HepG2 (cell line): Measurements from ENCODE around the gene SLC35B1. TPM values are rescaled to one million over a fixed set of nuclear protein-coding genes. Genes with fewer than 3 reads are reported as not detected.

Experiments
- EP300 ChIP-seq, 3 experiments: sonication (generic) in 1 of 3; formaldehyde crosslinking in 1 of 3; IDR thresholded peaks; 2 replicates each; pipeline versions ENCODE4 v1.5.1 to v1.6.1; 2011 to 2020; ENCODE audit warnings: low read depth in 2 of 3, low read length in 2 of 3, borderline replicate concordance in 1 of 3, improper control_type of control experiment in 1 of 3, mild to moderate bottlenecking in 1 of 3, missing genetic modification reagents in 1 of 3, moderate library complexity in 1 of 3
- HNF1B ChIP-seq: sonication (generic); formaldehyde crosslinking; IDR thresholded peaks from 2 replicates; pipeline ENCODE4 v1.5.1; 2020; ENCODE audit warnings: mild to moderate bottlenecking, moderate library complexity, missing genetic modification reagents
- LBX2 ChIP-seq: sonication (generic); formaldehyde crosslinking; IDR thresholded peaks from 2 replicates; pipeline ENCODE4 v1.5.0; 2020; ENCODE audit warnings: missing genetic modification reagents, mild to moderate bottlenecking, borderline replicate concordance
- NFRKB ChIP-seq: fragments of 450-650 bp; IDR thresholded peaks from 2 replicates; pipeline ENCODE4 v1.6.1; 2017
- NR2F2 ChIP-seq: IDR thresholded peaks from 2 replicates; pipeline ENCODE4 v1.6.1; 2012; ENCODE audit warnings: low read depth, inconsistent platforms, borderline replicate concordance
- PBX2 ChIP-seq: IDR thresholded peaks from 2 replicates; pipeline ENCODE4 v1.6.1; 2016; ENCODE audit warnings: control low read depth
- ZNF329 ChIP-seq: sonication (generic); formaldehyde crosslinking; IDR thresholded peaks from 2 replicates; pipeline ENCODE4 v1.9.0; 2021; ENCODE audit warnings: low read depth, mild to moderate bottlenecking, missing genetic modification reagents
- ZNF430 ChIP-seq: sonication (generic); formaldehyde crosslinking; IDR thresholded peaks from 2 replicates; pipeline ENCODE4 v1.9.0; 2021; ENCODE audit warnings: mild to moderate bottlenecking, missing genetic modification reagents
- ZNF441 ChIP-seq: sonication (generic); formaldehyde crosslinking; IDR thresholded peaks from 2 replicates; pipeline ENCODE4 v1.7.0; 2021; ENCODE audit warnings: missing genetic modification reagents, borderline replicate concordance
- ZNF547 ChIP-seq: sonication (generic); formaldehyde crosslinking; IDR thresholded peaks from 2 replicates; pipeline ENCODE4 v1.5.1; 2020; ENCODE audit warnings: mild to moderate bottlenecking, missing genetic modification reagents
- ZSCAN20 ChIP-seq: sonication (generic); formaldehyde crosslinking; IDR thresholded peaks from 2 replicates; pipeline ENCODE4 v1.4.0; 2020; ENCODE audit warnings: missing genetic modification reagents, mild to moderate bottlenecking, borderline replicate concordance
- polyA plus RNA-seq, 8 experiments: library from polyadenylated mRNA; depleted of rRNA in 3 of 8; stranded (reverse) in 7 of 8; unstranded in 1 of 8; fragments of >200 nt; fragmentation: Illumina TruSeq in 4 of 8; extraction: Trizol in 4 of 8; gene quantifications; 2 replicates each; pipeline versions ENCODE4 v1.2.1 to v1.2.3, GENCODE V29; 2011 to 2016; ENCODE audit warnings: low read depth in 4 of 8, missing spikeins in 1 of 8, mixed read lengths in 1 of 8; ENCODE audit not compliant: insufficient read depth in 1 of 8
- total RNA-seq, 5 experiments: library from RNA; depleted of rRNA; stranded (reverse); fragments of >200 nt; fragmentation: Illumina TruSeq; extraction: Trizol; gene quantifications; 2 replicates each; pipeline ENCODE4 v1.2.3, GENCODE V29; 2016; ENCODE audit warnings: low read depth in 1 of 5
- TF ChIP-seq, protein P1 (sequence below): sonication (generic); formaldehyde crosslinking; IDR thresholded peaks from 2 replicates; pipeline ENCODE4 v1.5.1; 2020; ENCODE audit warnings: mild to moderate bottlenecking, missing genetic modification reagents, borderline replicate concordance
- TF ChIP-seq, protein P2 (sequence below): sonication (generic); formaldehyde crosslinking; IDR thresholded peaks from 2 replicates; pipeline ENCODE4 v1.4.0; 2020; ENCODE audit warnings: missing genetic modification reagents, borderline replicate concordance

The SLC35B1 gene
- total and polyA plus RNA-seq, 2 of the 13 experiments (the other 11 are each of a cell fraction or from before 2014, with no cell fraction given) = 99.6 to 113 TPM

DNA sequence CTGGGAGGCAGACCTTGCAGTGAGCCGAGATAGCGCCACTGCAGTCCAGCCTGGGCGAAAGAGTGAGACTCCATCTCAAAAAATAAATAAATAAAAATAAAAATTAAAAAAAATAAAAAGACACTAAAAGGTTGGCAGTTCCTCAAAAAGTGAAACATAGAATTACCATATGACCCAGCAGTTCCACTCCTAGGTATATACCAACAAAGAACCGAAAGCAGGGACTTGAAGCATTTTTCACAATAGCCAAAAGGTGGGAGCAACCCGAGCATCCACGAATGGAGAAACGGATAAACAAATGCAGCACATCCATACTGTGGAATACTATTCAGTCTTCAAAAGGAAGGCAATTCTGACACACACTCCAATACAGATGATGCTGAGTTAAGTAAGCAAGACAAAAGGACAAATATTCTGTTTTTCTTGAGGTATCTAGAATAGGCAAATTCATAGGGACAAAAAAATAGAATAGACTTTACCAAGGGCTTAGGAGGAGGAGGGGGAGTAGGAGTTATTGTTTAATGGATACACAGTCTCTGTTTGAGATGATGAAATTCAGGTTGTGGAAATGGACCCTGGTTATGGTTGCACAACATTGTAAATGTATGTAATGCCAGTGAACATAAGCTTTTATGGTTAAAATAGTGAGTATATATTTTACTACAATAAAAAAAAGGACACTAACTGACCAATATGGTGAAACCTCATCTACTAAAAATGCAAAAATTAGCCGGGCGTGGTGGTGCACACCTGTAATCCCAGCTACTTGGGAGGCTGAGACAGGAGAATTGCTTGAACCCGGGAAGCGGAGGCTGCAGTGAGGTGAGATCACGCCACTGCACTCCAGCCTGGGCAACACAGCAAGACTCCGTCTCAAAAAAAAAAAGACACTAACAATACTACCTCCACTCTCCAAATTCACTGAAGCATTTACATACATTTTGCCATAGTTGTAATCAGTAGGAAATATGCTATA is 27.0 kb upstream of the SLC35B1 start (continued):
- TF ChIP-seq, protein P1, sequence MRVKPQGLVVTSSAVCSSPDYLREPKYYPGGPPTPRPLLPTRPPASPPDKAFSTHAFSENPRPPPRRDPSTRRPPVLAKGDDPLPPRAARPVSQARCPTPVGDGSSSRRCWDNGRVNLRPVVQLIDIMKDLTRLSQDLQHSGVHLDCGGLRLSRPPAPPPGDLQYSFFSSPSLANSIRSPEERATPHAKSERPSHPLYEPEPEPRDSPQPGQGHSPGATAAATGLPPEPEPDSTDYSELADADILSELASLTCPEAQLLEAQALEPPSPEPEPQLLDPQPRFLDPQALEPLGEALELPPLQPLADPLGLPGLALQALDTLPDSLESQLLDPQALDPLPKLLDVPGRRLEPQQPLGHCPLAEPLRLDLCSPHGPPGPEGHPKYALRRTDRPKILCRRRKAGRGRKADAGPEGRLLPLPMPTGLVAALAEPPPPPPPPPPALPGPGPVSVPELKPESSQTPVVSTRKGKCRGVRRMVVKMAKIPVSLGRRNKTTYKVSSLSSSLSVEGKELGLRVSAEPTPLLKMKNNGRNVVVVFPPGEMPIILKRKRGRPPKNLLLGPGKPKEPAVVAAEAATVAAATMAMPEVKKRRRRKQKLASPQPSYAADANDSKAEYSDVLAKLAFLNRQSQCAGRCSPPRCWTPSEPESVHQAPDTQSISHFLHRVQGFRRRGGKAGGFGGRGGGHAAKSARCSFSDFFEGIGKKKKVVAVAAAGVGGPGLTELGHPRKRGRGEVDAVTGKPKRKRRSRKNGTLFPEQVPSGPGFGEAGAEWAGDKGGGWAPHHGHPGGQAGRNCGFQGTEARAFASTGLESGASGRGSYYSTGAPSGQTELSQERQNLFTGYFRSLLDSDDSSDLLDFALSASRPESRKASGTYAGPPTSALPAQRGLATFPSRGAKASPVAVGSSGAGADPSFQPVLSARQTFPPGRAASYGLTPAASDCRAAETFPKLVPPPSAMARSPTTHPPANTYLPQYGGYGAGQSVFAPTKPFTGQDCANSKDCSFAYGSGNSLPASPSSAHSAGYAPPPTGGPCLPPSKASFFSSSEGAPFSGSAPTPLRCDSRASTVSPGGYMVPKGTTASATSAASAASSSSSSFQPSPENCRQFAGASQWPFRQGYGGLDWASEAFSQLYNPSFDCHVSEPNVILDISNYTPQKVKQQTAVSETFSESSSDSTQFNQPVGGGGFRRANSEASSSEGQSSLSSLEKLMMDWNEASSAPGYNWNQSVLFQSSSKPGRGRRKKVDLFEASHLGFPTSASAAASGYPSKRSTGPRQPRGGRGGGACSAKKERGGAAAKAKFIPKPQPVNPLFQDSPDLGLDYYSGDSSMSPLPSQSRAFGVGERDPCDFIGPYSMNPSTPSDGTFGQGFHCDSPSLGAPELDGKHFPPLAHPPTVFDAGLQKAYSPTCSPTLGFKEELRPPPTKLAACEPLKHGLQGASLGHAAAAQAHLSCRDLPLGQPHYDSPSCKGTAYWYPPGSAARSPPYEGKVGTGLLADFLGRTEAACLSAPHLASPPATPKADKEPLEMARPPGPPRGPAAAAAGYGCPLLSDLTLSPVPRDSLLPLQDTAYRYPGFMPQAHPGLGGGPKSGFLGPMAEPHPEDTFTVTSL (CRISPR knock-in tag) = peak; percentile 57; the same call in 1 of the 2 replicates
- TF ChIP-seq NFRKB = no peak
- no peak for TF ChIP-seq LBX2 (CRISPR knock-in tag)
- no peak for TF ChIP-seq ZNF430 (CRISPR knock-in tag)
- no peak for TF ChIP-seq ZSCAN20 (CRISPR knock-in tag)
- no peak for TF ChIP-seq ZNF547 (CRISPR knock-in tag)
- peak in 1 of 2 experiments; percentile 77; a peak in 1 of 4 replicates for TF ChIP-seq EP300 (IDR thresholded peaks at IDR 0.05; ENCODE audit: low read depth in 2 of 2, low read length in 2 of 2)
- TF ChIP-seq EP300 (CRISPR knock-in tag; IDR thresholded peaks at IDR 0.05; ENCODE audit: borderline replicate concordance) = no peak
- TF ChIP-seq, protein P2, sequence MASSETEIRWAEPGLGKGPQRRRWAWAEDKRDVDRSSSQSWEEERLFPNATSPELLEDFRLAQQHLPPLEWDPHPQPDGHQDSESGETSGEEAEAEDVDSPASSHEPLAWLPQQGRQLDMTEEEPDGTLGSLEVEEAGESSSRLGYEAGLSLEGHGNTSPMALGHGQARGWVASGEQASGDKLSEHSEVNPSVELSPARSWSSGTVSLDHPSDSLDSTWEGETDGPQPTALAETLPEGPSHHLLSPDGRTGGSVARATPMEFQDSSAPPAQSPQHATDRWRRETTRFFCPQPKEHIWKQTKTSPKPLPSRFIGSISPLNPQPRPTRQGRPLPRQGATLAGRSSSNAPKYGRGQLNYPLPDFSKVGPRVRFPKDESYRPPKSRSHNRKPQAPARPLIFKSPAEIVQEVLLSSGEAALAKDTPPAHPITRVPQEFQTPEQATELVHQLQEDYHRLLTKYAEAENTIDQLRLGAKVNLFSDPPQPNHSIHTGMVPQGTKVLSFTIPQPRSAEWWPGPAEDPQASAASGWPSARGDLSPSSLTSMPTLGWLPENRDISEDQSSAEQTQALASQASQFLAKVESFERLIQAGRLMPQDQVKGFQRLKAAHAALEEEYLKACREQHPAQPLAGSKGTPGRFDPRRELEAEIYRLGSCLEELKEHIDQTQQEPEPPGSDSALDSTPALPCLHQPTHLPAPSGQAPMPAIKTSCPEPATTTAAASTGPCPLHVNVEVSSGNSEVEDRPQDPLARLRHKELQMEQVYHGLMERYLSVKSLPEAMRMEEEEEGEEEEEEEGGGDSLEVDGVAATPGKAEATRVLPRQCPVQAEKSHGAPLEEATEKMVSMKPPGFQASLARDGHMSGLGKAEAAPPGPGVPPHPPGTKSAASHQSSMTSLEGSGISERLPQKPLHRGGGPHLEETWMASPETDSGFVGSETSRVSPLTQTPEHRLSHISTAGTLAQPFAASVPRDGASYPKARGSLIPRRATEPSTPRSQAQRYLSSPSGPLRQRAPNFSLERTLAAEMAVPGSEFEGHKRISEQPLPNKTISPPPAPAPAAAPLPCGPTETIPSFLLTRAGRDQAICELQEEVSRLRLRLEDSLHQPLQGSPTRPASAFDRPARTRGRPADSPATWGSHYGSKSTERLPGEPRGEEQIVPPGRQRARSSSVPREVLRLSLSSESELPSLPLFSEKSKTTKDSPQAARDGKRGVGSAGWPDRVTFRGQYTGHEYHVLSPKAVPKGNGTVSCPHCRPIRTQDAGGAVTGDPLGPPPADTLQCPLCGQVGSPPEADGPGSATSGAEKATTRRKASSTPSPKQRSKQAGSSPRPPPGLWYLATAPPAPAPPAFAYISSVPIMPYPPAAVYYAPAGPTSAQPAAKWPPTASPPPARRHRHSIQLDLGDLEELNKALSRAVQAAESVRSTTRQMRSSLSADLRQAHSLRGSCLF (CRISPR knock-in tag) = no peak
- no peak for TF ChIP-seq HNF1B (CRISPR knock-in tag)
- no peak for TF ChIP-seq PBX2
- TF ChIP-seq ZNF329 (CRISPR knock-in tag) = no peak
- no peak for TF ChIP-seq ZNF441 (CRISPR knock-in tag)
- no peak for TF ChIP-seq NR2F2
